Measurements from ENCODE around the gene ODAD2.

DNA sequence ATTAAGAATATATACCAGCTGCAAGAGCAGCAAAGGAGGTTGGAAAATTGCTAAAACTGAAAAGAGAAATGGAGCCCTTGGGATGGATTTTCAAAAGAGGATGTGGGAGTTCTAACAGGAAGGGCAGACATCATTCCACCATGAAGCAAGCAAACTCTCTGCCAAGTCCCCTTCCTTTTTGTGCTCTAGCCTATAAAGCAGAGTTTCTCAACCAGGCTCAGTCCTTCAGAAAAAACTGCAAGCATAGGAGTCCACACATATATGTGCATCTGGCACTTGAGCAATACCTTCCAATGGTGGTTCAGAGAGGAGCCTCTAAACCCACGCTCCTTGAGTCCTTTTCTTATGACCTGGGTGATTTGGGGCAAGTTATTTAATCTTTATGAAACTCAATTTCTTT is 154.7 kb downstream of the ODAD2 start:
- TF ChIP-seq CTCF (IDR thresholded peaks at IDR 0.05), result no peak
- no peak for TF ChIP-seq POLR2AphosphoS5 (IDR thresholded peaks at IDR 0.05)
- no peak for TF ChIP-seq POLR2A (IDR thresholded peaks at IDR 0.05)
- no peak for TF ChIP-seq EP300 (IDR thresholded peaks at IDR 0.05)
